Measurements from ENCODE around the gene MTOR.
"Not testable (repeated sequence)": the region's sequence is repeated elsewhere in the genome, so short reads cannot be mapped to it uniquely, and the experiment has no call there.

MTOR gene

DNA sequence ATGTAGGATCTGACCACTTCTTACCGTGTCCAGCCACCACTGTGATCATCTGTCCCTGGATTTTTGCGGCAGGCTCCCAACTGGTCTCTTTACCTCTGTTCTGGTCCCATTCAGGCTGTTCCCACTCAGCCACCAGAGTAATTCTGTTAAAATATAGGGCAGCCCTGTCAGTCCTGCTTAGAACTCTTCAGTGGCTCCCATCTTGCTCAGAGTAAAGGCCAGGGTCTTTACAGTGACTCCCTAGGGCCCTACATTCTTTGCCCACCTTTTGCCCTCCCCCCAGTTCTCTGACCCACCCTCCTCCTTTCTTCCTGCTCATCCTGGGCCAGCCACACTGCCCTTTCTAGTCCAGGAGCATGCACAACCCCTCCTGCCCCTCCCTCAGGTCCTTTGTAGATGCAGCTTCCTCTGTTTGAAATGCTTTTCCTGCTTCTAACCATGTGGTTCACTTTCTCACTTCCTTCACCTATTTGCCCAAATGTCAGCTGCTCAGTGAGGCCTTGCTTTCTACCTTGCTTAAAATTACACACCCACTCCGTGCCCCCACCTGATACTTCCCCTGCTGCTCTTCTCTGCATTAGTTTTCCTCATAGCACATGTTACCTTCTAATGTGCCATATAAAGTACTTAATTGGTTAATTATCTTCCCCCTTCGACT lies 18.5 kb upstream of the MTOR start:
- TF ChIP-seq CTCF (conservative IDR thresholded peaks at IDR 0.05; ENCODE audit: low read length): no peak

DNA sequence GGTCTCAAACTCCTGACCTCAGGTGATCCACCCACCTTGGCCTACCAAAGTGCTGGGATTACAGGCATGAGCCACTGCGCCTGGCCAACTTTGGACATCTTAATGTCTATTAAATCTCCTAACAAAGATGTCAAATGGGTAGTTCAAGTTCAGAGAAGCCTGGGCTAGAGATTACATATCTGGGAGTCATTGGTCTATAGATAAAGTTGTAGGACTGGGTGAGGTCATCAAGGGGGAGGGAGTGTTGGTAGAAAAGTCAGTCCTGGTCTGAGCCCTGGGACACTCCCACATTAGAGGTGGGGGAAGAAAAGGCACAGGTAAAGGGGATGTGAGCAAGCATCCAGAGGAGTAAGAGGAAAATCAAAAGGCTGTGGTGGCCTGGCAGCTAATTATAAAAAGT lies 17.3 kb upstream of the MTOR start:
- DNase-seq (ENCODE audit: low read depth): no peak
- no peak for TF ChIP-seq CTCF (conservative IDR thresholded peaks at IDR 0.05; ENCODE audit: low read length)
- H3K4me3 ChIP-seq (ENCODE audit: low read length): no peak overlapping the region

More for the DNA sequence above, 18.5 kb upstream of the MTOR start:
- H3K4me3 ChIP-seq (ENCODE audit: low read length): no peak overlapping the region
- no peak for DNase-seq (ENCODE audit: low read depth)

- no peak overlapping the region for H3K4me3 ChIP-seq (ENCODE audit: low read length)
- no peak for DNase-seq (ENCODE audit: low read depth)
- no peak for TF ChIP-seq CTCF (conservative IDR thresholded peaks at IDR 0.05; ENCODE audit: low read length)
These were observed 16.8 kb upstream of the MTOR start for GRCh38 chr1:11279152-11279551.

DNA sequence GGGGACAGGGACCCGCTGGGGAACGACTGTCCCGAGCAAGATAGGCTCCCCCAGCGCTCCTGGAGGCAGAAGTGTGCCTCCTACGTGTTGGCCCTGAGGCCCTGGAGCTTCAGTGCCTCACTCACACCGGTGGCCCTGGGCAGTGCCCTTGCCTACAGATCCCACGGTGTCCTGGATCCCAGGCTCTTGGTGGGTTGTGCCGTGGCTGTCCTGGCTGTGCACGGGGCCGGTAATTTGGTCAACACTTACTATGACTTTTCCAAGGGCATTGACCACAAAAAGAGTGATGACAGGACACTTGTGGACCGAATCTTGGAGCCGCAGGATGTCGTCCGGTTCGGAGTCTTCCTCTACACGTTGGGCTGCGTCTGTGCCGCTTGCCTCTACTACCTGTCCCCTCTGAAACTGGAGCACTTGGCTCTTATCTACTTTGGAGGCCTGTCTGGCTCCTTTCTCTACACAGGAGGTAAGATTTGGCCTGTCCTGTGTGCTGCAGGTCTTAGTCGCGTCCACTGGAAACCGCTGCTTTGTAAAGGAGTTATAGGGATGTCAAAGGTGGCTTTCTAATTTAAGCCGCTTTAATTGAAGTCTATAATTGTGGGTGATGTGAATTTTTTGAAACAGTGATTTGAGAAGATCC lies 11.4 kb upstream of the MTOR start:
- no peak for DNase-seq (ENCODE audit: low read depth)
- H3K4me3 ChIP-seq (ENCODE audit: low read length): peak overlapping the region; percentile 84
- TF ChIP-seq CTCF (conservative IDR thresholded peaks at IDR 0.05; ENCODE audit: low read length): no peak

GRCh38 chr1:11272832-11273594 lies 10.7 kb upstream of the MTOR start, which contains the start of gene UBIAD1:
Gene UBIAD1 (plus strand): TSS chr1:11273198. CDS start chr1:11273532, 334 bp downstream.
- TF ChIP-seq CTCF (conservative IDR thresholded peaks at IDR 0.05; ENCODE audit: low read length): no peak
- peak within 1 kb of the TSS; percentile 84 for H3K4me3 ChIP-seq (ENCODE audit: low read length)
- peak; percentile 86 for DNase-seq (ENCODE audit: low read depth)

- peak; percentile 26; the same call in 1 of the 2 replicates for TF ChIP-seq CTCF (conservative IDR thresholded peaks at IDR 0.05; ENCODE audit: low read length)
- H3K4me3 ChIP-seq (ENCODE audit: low read length): peak overlapping the region; percentile 48
These were observed 10.1 kb upstream of the MTOR start for GRCh38 chr1:11272544-11272831.

GRCh38 chr1:11267350-11268337 lies 5.3 kb upstream of the MTOR start:
- not testable (repeated sequence) for H3K4me3 ChIP-seq (ENCODE audit: low read length); DNase-seq (ENCODE audit: low read depth)

More at GRCh38 chr1:11272544-11272831, 10.1 kb upstream of the MTOR start:
- no peak for DNase-seq (ENCODE audit: low read depth)
